GM19463 (cell line): ENCODE results near the gene R3HDM2.
"Not testable (repeated sequence)": the region's sequence is repeated elsewhere in the genome, so short reads cannot be mapped to it uniquely, and the experiment has no call there.

Source experiments
- ATAC-seq: cut with Tn5 transposase; IDR thresholded peaks from one replicate; pipeline ENCODE4 v1.9.1; 2021; ENCODE audit warnings: mild to moderate bottlenecking, moderate library complexity; ENCODE audit not compliant: unreplicated experiment

The R3HDM2 gene

DNA sequence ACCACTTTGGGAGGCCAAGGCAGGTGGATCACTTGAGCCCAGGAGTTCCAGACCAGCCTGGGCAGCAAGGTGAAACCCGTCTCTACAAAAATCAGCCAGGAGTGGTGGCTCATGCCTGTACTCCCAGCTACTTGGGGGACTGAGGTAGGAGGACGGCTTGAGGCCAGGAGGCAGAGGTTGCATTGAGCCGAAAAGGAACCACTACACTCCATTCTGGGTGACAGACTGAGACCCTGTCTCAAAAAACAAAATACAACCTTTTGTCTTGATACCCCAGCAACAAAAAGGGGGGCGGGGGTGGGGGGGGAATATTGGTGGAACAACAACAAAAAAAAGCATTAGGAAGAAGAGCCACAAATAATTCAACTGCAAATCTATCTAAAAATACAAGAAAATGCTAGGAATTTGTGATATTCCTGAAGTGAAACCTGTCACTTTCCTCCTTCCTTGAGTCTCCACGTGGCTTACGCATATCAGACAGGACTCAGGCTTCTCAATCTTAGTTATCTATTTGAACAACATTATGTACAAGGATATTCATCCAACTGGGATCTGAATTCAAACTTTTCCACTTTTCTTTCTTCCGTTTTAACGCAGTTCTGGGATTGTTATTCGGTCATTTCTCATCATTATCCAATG lies 1.3 kb downstream of the R3HDM2 start:
- no peak for ATAC-seq

DNA sequence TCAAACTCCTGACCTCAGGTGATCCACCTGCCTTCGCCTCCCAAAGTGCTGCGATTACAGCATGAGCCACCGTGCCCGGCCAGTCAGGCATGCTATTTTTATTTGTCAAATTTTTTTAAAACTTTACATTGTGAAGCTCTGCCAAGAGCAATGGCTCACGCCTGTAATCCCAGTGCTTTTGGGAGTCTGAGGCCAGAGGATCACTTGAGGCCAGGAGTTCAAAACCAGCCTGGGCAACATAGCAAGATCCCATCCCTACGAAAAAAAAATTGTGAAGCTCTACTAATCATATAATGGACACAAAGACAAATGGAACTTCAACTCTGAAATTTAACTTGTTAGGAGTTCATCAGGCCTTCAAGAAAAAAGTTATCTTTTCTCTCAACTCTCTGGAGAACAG lies 1.9 kb downstream of the R3HDM2 start:
- ATAC-seq, result no peak

DNA sequence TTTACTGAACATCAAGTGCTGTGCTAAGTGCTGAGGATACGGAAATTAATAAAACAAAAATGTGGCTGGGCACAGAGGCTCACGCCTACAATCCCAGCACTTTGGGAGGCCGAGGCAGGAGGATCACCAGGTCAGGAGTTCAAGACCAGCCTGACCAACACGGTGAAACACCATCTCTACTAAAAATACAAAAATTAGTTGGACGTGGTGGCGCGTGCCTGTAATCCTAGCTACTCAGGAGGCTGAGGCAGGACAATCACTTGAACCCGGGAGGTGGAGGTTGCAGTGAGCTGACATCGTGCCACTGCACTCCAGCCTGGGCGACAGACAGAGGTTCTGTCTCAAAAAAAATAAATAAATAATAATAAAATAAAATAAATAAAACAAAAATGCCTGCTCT lies 3.9 kb downstream of the R3HDM2 start:
- ATAC-seq, result not testable (repeated sequence)

DNA sequence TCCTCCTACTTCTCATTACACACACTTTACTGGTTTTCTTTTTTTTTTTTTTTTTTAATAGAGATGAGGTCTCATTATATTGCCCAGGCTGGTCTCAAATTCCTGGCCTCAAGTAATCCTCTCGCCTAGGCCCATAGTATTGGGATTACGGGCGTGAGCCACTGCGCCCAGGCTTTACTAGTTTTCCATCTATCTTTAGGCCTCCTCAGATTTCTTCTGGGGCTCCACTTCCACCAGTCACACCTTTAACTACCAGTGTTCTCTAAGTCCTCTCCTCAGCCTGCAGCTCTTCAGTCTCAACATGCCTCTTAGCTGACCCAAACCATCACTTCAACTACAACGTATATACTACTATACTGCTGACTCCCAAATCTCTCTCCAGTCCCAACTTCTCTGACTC lies 10.4 kb downstream of the R3HDM2 start:
- ATAC-seq, result no peak

DNA sequence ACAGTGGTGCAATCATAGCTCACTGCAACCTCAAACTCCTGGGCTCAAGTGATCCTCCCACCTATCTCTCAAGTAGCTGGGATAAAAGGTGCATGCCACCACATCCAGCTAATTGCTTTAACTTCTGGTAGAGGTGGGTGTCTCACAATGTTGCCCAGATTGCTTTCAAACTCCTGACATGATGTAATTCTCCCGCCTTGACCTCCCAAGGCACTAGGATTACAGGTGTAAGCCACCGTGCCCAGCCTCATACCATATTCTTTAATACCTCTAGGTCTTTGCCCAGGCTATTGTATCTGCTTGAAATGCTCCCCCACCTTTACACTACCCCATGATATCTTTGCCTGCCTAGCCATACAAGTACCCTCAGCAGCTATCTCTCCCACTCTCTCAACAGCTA lies 11.3 kb downstream of the R3HDM2 start:
- ATAC-seq, result no peak

DNA sequence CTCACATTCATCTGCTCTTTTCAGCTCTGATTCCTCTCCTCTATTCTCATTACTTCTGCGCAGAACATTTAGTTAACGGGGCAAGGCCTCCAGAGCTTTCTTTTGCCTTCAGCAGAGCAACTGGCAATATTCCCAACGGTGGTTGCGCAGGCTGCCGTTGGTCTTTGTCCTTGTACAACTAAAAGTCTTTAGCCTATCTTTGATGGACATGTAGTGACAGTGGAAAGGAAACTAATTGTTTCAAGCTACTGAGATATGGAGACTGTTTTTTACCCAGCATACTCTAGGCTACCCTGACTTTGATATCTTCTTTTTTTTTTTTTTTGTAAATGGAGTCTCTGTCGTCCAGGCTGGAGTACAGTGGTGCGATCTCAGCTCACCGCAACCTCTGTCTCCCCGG lies 12.6 kb downstream of the R3HDM2 start:
- no peak for ATAC-seq

DNA sequence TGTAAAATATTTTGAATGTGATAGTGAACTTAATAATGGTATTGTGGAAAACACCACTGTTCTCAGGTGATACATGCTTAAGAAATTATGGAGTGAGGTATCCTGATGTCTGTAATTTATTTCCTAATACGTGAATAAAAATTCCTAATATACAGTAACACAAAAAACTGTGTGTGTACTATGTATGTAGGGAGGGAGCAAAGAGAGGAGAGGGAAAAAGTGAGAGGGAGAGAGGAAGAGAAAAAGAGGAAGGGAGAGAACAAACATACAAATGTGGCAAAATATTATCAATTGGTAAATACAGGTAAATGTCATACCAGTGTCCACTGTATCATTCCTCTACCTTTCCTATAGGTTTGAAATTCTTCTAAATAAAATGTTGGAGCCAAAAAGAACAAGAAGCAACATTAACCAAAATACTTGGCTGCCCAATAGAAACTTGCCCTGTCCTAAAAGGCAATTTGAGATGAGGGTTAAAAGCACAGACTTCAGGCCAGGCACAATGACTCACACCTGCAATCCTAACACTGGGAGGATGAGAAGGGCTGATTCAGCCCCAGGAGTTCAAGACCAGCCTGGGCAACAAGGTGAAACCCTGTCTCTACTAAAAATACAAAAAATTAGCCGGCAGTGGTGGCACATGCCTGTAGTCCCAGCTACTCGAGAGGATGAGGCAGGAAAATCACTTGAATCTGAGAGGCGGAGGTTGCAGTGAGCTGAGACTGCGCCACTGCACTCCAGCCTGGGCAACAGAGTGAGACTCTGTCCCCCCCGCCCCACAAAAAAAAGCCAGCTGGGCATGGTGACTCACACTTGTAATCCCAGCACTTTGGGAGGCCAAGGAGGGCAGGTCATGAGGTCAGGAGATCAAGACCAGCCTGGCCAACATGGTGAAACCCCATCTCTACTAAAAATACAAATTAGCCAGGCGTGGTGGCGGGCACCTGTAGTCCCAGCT lies 14.5 kb downstream of the R3HDM2 start:
- no peak for ATAC-seq

DNA sequence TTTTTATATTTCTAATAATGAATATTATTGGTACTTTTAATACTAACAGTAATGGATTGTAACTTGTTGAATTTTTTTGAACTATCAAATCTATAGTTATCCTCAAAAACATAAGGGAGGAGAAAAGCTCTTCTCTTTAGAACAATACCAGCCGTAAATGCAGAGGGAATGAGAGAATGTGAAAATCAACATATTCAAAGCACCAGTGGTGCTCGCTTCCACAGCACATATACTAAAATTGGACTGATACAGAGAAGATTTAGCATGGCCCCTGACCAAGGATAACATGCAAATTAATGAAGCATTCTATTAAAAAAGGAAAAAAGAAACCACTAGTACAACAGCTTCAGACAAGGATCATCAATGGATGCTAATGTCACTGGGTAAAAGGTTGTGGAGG lies 15.8 kb downstream of the R3HDM2 start:
- no peak for ATAC-seq

DNA sequence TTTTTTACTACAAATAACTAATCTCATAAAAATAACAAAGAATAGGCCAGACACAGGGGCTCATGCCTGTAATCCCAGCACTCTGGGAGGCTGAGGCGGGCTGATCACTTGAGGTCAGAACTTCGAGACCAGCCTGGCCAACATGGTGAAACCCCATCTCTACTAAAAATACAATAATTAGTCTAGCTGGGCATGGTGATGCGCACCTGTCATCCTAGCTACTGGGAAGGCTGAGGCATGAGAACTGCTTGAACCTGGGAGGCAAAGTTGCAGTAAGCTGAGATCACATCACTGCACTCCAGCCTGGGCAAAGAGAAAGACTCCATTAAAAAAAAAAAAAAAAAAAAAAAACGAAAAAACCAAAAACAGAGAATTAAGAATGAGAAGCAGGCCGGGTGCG lies 16.7 kb downstream of the R3HDM2 start:
- not testable (repeated sequence) for ATAC-seq

DNA sequence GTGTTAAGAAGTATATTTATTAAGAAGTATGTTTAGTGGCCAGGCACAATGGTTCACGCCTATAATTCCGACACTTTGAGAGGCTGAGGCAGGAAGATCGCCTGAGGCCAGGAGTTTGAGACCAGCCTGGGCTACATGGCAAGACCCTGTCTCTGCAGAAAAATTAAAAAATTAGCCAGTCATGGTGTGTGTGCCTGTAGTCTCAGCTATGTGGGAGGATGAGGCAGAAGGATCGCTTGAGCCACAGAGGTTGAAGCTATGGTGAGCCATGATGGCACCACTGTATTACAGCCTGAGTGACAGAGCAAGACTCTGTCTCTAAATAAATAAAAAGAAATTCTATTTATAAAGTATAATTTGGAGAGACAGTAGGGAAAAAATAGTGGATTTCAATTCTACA lies 20.3 kb downstream of the R3HDM2 start:
- no peak for ATAC-seq

DNA sequence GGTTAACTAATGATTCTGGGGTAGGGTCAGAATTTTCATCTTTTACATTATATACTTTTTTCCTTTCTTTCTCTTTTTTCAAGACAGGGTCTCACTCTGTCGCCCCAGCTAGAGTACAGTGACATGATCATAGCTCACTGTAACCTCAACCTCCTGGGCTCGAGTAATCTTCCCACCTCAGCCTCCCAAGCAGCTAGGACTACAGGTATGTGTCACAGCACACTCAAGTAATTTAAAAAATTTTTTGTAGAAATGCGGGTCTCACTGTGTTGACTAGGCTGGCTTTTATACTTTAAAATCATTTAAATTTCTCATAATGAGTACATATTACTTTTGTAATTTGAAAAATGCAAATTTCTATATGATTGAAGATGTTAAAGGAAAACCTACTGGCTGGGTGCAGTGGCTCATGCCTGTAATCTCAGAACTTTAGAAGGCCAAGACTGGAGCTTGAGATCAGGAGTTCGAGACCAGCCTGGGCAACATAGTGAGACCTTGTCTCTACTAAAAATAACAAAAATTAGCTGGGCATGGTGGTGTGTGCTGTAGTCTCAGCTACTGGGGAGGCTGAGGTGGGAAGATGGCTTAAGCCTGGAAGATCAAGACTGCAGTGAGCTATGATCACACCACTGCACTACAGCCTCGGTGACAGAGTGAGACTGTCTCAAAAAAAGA lies 25.7 kb downstream of the R3HDM2 start:
- no peak for ATAC-seq

DNA sequence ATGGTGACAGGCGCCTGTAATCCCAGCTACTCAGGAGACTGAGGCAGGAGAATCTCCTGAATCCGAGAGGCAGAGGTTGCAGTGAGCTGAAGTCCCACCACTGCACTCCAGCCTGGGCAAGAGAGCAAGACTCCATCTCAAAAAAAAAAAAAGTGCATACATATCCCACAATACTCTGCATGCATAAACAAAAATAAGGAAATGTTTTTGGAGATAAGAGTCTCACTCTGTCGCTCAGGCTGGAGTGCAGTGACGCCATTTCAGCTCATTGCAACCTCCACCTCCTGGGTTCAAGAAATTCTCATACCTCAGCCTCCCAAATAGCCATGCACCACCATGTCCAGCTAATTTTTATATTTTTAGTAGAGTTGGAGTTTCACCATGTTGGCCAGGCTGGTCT lies 28.7 kb downstream of the R3HDM2 start:
- not testable (repeated sequence) for ATAC-seq

DNA sequence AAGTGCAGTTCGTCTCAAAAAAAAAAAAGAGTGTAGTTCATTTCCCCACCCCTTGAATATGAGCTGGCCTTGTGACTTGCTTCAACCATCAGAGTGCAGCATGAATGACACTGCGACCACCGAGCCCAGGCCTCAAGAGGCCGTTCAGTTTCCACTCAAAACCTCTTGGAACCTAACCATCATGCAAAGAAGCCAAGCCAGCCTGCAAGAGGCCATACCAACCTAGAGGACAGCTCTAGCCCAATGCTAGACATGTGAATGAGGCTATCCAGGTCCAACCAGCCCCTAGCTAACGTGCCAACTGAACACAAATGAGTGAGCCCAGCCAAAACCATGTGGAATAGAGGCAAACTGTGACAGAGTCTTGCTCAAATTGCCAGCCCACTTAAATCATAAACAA lies 29.7 kb downstream of the R3HDM2 start:
- no peak for ATAC-seq

DNA sequence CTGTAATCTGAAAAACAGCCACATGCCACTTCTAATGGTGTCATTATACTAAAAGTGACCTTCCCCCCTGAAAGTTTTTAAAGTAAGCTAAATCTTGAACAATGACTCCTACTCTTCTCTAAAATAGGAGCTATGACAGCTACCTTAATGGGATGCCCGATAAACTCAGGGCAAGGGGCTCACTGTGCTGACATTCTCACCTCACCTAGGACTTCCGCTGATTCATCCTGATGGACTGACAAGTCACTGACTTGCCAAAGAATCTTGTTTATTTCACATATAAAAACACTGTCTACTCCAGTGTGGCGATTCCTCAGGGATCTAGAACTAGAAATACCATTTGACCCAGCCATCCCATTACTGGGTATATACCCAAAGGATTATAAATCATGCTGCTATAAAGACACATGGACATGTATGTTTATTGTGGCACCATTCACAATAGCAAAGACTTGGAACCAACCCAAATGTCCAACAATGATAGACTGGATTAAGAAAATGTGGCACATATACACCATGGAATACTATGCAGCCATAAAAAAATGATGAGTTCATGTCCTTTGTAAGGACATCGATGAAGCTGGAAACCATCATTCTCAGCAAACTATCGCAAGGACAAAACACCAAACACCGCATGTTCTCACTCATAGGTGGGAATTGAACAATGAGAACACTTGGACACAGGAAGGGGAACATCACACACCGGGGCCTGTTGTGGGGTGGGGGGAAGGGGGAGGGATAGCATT lies 31.0 kb downstream of the R3HDM2 start:
- ATAC-seq, result not testable (repeated sequence)

DNA sequence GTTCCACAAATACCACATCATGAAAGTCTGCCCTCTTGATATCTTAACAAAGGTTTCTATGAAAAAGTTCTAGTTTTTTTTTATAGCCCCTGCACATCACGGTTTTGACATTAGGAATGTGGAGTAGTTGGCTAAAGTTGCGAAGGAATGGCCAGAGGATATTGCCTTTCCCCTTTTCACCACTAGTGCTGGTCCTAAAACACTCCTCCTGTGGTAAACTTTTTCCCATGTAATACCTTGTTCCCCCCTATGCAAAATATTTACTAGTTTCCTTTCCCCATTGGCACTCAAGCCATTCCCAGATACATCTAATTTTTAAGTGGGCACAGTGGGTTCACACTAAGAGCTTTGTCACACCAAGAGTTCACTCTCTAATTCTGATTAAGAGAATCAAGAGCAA lies 33.4 kb downstream of the R3HDM2 start:
- no peak for ATAC-seq

DNA sequence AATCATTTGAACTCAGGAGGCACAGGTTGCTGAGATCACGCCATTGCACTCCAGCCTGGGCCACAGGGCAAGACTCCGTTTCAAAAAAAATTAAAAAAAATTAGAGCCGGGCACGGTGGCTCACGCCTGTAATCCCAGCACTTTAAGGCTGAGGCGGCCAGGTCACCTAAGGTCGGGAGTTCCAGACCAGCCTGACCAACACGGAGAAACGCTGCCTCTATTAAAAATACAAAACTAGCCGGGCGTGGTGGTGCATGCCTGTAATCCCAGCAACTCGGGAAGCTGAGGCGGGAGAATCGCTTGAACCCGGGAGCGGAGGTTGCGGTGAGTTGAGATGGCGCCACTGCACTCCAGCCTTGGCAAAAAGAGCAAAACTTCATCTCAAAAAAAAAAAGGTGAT lies 35.7 kb downstream of the R3HDM2 start:
- ATAC-seq, result no peak

DNA sequence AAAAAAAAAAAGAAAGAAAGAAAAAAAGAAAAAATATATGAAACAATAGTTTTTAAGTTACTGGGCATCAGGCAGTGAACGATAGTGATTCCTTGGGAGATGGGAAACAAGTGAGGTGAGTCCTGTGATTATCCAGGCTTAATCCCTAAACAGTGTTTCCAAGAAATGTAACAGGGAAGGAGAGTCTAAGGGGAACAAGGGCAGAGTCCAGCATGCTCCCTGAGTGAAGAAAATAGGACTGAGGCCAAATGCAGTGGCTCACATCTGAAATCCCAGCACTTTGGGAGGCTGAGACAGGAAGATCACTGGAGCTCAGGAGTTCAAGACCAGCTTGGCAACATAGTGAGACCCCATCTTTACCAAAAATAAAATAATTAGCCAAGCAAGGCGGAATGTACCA lies 40.7 kb downstream of the R3HDM2 start:
- no peak for ATAC-seq

DNA sequence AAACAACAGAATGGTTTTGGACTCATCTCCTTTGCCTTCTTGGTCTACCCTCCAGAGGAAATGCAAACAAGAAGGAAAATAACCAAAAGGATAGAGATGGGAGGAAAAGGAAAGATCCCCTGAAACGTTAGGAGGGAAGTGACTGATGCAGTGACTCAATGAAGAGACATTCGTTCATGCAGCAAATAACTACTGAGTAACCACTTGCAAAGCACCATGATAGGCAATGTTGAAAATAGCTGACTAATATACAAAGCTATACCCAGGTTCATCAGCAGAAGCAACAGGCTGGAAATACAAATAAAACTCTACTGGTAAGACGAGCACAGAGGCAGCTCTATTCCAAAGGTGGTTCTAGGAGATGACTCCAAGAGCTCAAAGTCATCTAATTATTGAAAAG lies 41.8 kb downstream of the R3HDM2 start:
- ATAC-seq, result no peak

DNA sequence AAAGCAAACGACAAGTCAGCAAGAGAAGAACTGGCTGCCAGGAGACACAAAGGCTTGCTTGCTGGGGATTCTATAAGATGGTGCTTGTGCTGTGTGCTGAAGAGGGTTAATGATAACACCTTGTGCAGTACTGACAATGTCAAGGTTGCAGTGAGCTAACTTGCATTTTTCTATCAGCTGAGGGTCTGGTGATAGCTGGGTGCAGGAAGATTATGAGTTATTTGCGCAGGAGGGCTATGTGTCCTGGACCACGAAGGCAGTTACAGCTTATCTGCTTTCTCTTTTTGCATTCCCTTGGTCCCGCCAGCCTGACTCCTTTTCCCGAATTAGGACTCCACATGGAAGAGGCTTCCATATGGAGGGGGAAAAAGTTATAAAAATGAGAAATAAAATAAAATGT lies 42.4 kb downstream of the R3HDM2 start:
- no peak for ATAC-seq

DNA sequence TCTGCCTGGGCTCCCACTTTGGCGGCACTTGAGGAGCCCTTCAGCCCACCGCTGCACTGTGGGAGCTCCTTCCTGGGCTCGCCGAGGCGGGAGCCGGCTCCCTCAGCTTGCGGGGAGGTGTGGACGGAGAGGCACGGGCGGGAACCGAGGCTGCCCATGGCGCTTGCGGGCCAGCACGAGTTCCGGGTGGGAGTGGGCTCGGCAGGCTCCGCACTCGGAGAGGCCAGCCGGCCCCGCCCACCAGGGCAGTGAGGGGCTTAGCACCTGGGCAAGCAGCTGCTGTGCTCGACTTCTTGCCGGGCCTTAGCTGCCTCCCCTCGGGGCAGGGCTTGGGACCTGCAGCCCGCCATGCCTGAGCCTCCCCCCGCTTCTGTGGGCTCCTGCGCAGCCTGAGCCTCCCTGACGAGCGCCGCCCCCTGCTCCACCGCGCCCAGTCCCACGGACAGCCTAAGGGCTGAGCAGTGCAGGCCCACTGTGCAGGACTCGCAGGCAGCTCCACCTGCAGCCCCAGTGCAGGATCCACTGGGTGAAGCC lies 44.6 kb downstream of the R3HDM2 start:
- no peak for ATAC-seq

DNA sequence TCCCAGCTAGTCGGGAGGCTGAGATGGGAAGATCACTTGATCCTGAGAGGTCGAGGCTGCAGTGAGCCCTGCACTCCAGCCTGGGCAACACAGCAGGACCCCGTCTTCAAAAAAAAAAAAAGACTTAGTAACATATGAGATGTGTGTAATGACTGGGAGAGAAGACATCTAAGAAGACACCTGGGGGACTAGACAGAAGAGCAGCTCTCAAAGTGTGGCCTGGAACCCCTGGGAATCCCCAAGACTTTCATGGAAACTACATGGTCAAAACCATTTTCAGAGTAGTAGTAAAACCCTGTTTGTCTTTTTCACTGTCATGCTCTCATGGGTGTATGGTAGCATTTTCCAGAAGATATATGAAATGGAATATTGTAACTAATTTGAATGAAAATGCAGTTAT lies 45.3 kb downstream of the R3HDM2 start:
- no peak for ATAC-seq
